Immature natural killer cell (primary cell): ENCODE results near the gene MPPED2. TPM values are rescaled to one million over a fixed set of nuclear protein-coding genes. Genes with fewer than 3 reads are reported as not detected.
A peak's percentile ranks its signal among the peaks of the same experiment; 100 is the strongest.

Experiments used
- DNase-seq, 3 donors: peaks; one replicate each; pipeline ENCODE4 v3.0.0; 2022; ENCODE audit warnings: mixed read lengths in 1 of 3
- H3K27ac Mint-ChIP-seq, 6 donors: one replicate each; pipeline ENCODE4 v1.8.0; 2020; ENCODE audit warnings: mixed read lengths in 6 of 6, mild to moderate bottlenecking in 5 of 6, inconsistent platforms in 4 of 6, moderate library complexity in 3 of 6
- H3K27me3 Mint-ChIP-seq, 3 donors: one replicate each; pipeline ENCODE4 v1.8.0; 2020 to 2021; ENCODE audit warnings: low read depth in 3 of 3, mild to moderate bottlenecking in 3 of 3, mixed read lengths in 3 of 3, moderate library complexity in 3 of 3, inconsistent platforms in 1 of 3
- H3K36me3 Mint-ChIP-seq, 3 donors: one replicate each; pipeline ENCODE4 v1.8.0; 2020; ENCODE audit warnings: mixed read lengths in 3 of 3, inconsistent platforms in 2 of 3, mild to moderate bottlenecking in 2 of 3
- H3K4me1 Mint-ChIP-seq, 2 donors: one replicate each; pipeline ENCODE4 v1.8.0; 2020; ENCODE audit warnings: inconsistent platforms in 2 of 2, mild to moderate bottlenecking in 2 of 2, mixed read lengths in 2 of 2, moderate library complexity in 1 of 2
- H3K4me3 Mint-ChIP-seq, 5 donors: one replicate each; pipeline ENCODE4 v1.8.0; 2020; ENCODE audit warnings: mild to moderate bottlenecking in 5 of 5, mixed read lengths in 5 of 5, inconsistent platforms in 3 of 5, moderate library complexity in 3 of 5
- H3K9me3 Mint-ChIP-seq, 6 donors: one replicate each; pipeline ENCODE4 v1.8.0; 2020; ENCODE audit warnings: mild to moderate bottlenecking in 6 of 6, mixed read lengths in 6 of 6, inconsistent platforms in 4 of 6, moderate library complexity in 3 of 6
- polyA plus RNA-seq, 3 donors: library from polyadenylated mRNA; unstranded; fragments of 300-500 nt; fragmentation: Illumina TruSeq; gene quantifications; one replicate each; pipeline ENCODE4 v1.2.3, GENCODE V29; 2021

Gene MPPED2
- polyA plus RNA-seq, 3 donors from 2014 or later: 1.7 to 2.0 (median 1.8) TPM

GRCh38 chr11:30422447-30423278 is 163.5 kb downstream of the MPPED2 start:
- Mint-ChIP-seq H3K36me3 (no peaks in the 10 kb centered on the region), H3K27me3 (peaks cover 0 to 8% (median 2%) of the 10 kb centered on the region in 3 donors), H3K4me3 (no peak overlapping the region), H3K4me1 (peaks cover 0 to 5% of the 10 kb centered on the region in 2 donors), H3K9me3 (peaks cover 0 to 1% (median 0%) of the 10 kb centered on the region in 6 donors), H3K27ac (no peak overlapping the region)
- DNase-seq: no peak

- peaks cover 0 to 1% (median 0%) of the 10 kb centered on the region in 6 donors for H3K9me3 Mint-ChIP-seq
- peaks cover 0 to 8% (median under 1%) of the 10 kb centered on the region in 3 donors for H3K27me3 Mint-ChIP-seq
- DNase-seq: no peak
Observed at GRCh38 chr11:30420233-30420787, 165.8 kb downstream of the MPPED2 start.

GRCh38 chr11:30414806-30415205 is 171.3 kb downstream of the MPPED2 start:
- Mint-ChIP-seq H3K9me3 (no peaks in the 10 kb centered on the region), H3K4me1 (peaks cover 22 to 23% of the 10 kb centered on the region in 2 donors), H3K4me3 (no peak overlapping the region), H3K36me3 (no peaks in the 10 kb centered on the region), H3K27me3 (peaks cover 1 to 4% (median 2%) of the 10 kb centered on the region in 3 donors), H3K27ac (no peak overlapping the region)
- DNase-seq: no peak

More at GRCh38 chr11:30420233-30420787, 165.8 kb downstream of the MPPED2 start:
- Mint-ChIP-seq H3K27ac (no peak overlapping the region), H3K4me1 (no peaks in the 10 kb centered on the region), H3K36me3 (no peaks in the 10 kb centered on the region), H3K4me3 (no peak overlapping the region)

GRCh38 chr11:30414244-30414643 is 171.9 kb downstream of the MPPED2 start:
- H3K4me1 Mint-ChIP-seq: peaks cover 22 to 23% of the 10 kb centered on the region in 2 donors
- peaks cover 1 to 4% (median 2%) of the 10 kb centered on the region in 3 donors for H3K27me3 Mint-ChIP-seq
- H3K27ac Mint-ChIP-seq: no peak overlapping the region
- DNase-seq: no peak
- H3K36me3 Mint-ChIP-seq: peaks cover 0 to 2% (median 0%) of the 10 kb centered on the region in 3 donors
- H3K4me3 Mint-ChIP-seq: no peak overlapping the region
- H3K9me3 Mint-ChIP-seq: no peaks in the 10 kb centered on the region

- no peaks in the 10 kb centered on the region for H3K9me3 Mint-ChIP-seq
- DNase-seq: peak; percentile 17 to 30 (median 24)
- H3K4me1 Mint-ChIP-seq: peaks cover 22 to 23% of the 10 kb centered on the region in 2 donors
- peak overlapping the region in 1 of 6 donors; percentile 12 for H3K27ac Mint-ChIP-seq
- H3K4me3 Mint-ChIP-seq: peak overlapping the region; percentile 8 to 47 (median 15)
- H3K36me3 Mint-ChIP-seq: peaks cover 0 to 4% (median 0%) of the 10 kb centered on the region in 3 donors
- H3K27me3 Mint-ChIP-seq: peaks cover 1 to 2% (median 2%) of the 10 kb centered on the region in 3 donors
Observed at GRCh38 chr11:30412509-30412908, 173.6 kb downstream of the MPPED2 start.

- H3K27me3 Mint-ChIP-seq: peaks cover 2 to 4% (median 2%) of the 10 kb centered on the region in 3 donors
Observed at GRCh38 chr11:30411383-30411782, 174.8 kb downstream of the MPPED2 start.

GRCh38 chr11:30406978-30407762 is 179.0 kb downstream of the MPPED2 start:
- H3K9me3 Mint-ChIP-seq: no peaks in the 10 kb centered on the region
- no peak for DNase-seq
- peaks cover 0 to 4% (median 0%) of the 10 kb centered on the region in 3 donors for H3K36me3 Mint-ChIP-seq
- H3K27ac Mint-ChIP-seq: peak overlapping the region in 1 of 6 donors; percentile 25
- peaks cover 45 to 47% of the 10 kb centered on the region in 2 donors for H3K4me1 Mint-ChIP-seq
- H3K4me3 Mint-ChIP-seq: no peak overlapping the region
- peaks cover 0 to 2% (median 2%) of the 10 kb centered on the region in 3 donors for H3K27me3 Mint-ChIP-seq

More at GRCh38 chr11:30411383-30411782, 174.8 kb downstream of the MPPED2 start:
- Mint-ChIP-seq H3K36me3 (peaks cover 0 to 4% (median 0%) of the 10 kb centered on the region in 3 donors), H3K27ac (no peak overlapping the region), H3K4me1 (peaks cover 29 to 30% of the 10 kb centered on the region in 2 donors), H3K4me3 (peak overlapping the region in 2 of 5 donors; percentile 24 to 30), H3K9me3 (no peaks in the 10 kb centered on the region)
- no peak for DNase-seq

- H3K4me1 Mint-ChIP-seq: peaks cover 36 to 38% of the 10 kb centered on the region in 2 donors
Observed at GRCh38 chr11:30405385-30405784, 180.8 kb downstream of the MPPED2 start.

GRCh38 chr11:30404136-30404535 is 182.0 kb downstream of the MPPED2 start:
- H3K9me3 Mint-ChIP-seq: no peaks in the 10 kb centered on the region
- H3K4me3 Mint-ChIP-seq: no peak overlapping the region
- DNase-seq: no peak
- H3K27ac Mint-ChIP-seq: no peak overlapping the region
- peaks cover 0 to under 1% (median 0%) of the 10 kb centered on the region in 3 donors for H3K36me3 Mint-ChIP-seq
- H3K4me1 Mint-ChIP-seq: peaks cover 36 to 38% of the 10 kb centered on the region in 2 donors
- H3K27me3 Mint-ChIP-seq: peaks cover 0 to 2% (median 2%) of the 10 kb centered on the region in 3 donors

More at GRCh38 chr11:30405385-30405784, 180.8 kb downstream of the MPPED2 start:
- Mint-ChIP-seq H3K4me3 (peak overlapping the region; percentile 65 to 78 (median 77)), H3K27me3 (peaks cover 0 to 2% (median 2%) of the 10 kb centered on the region in 3 donors), H3K27ac (peak overlapping the region in 5 of 6 donors; percentile 15 to 75 (median 70)), H3K36me3 (peaks cover 0 to 4% (median 0%) of the 10 kb centered on the region in 3 donors), H3K9me3 (no peaks in the 10 kb centered on the region)
- DNase-seq: peak; percentile 17 to 23 (median 17)

- Mint-ChIP-seq H3K4me3 (no peak overlapping the region), H3K27me3 (no peaks in the 10 kb centered on the region), H3K36me3 (no peaks in the 10 kb centered on the region), H3K4me1 (no peaks in the 10 kb centered on the region), H3K9me3 (no peaks in the 10 kb centered on the region), H3K27ac (no peak overlapping the region)
- no peak for DNase-seq
Observed at GRCh38 chr11:30395751-30396150, 190.4 kb downstream of the MPPED2 start.

- peaks cover 10 to 12% of the 10 kb centered on the region in 2 donors for H3K4me1 Mint-ChIP-seq
- no peaks in the 10 kb centered on the region for H3K27me3 Mint-ChIP-seq
- no peak for DNase-seq
- H3K36me3 Mint-ChIP-seq: no peaks in the 10 kb centered on the region
- no peak overlapping the region for H3K27ac Mint-ChIP-seq
- H3K4me3 Mint-ChIP-seq: no peak overlapping the region
- H3K9me3 Mint-ChIP-seq: no peaks in the 10 kb centered on the region
Observed at GRCh38 chr11:30393012-30393411, 193.1 kb downstream of the MPPED2 start.

- no peak overlapping the region for H3K4me3 Mint-ChIP-seq
- no peaks in the 10 kb centered on the region for H3K36me3 Mint-ChIP-seq
- no peaks in the 10 kb centered on the region for H3K9me3 Mint-ChIP-seq
- peaks cover 10 to 14% of the 10 kb centered on the region in 2 donors for H3K4me1 Mint-ChIP-seq
- no peak overlapping the region for H3K27ac Mint-ChIP-seq
- no peak for DNase-seq
- no peaks in the 10 kb centered on the region for H3K27me3 Mint-ChIP-seq
Observed at GRCh38 chr11:30392221-30392784, 193.8 kb downstream of the MPPED2 start.

- H3K9me3 Mint-ChIP-seq: no peaks in the 10 kb centered on the region
- DNase-seq: peak in 1 of 3 donors; percentile 2
- H3K4me3 Mint-ChIP-seq: peak overlapping the region in 2 of 5 donors; percentile 4 to 35
- peak overlapping the region in 3 of 6 donors; percentile 6 to 74 (median 29) for H3K27ac Mint-ChIP-seq
- H3K36me3 Mint-ChIP-seq: no peaks in the 10 kb centered on the region
- peaks cover 10 to 15% of the 10 kb centered on the region in 2 donors for H3K4me1 Mint-ChIP-seq
- no peaks in the 10 kb centered on the region for H3K27me3 Mint-ChIP-seq
Observed at GRCh38 chr11:30388957-30389356, 197.2 kb downstream of the MPPED2 start.
